Measurements from ENCODE around the gene PACRG.

GRCh38 chr6:163148451-163149278 is 420.9 kb downstream of the PACRG start:
- TF ChIP-seq EZH2 (IDR thresholded peaks at IDR 0.05; ENCODE audit: borderline replicate concordance, low read depth, low read length, severe bottlenecking) (no peak), CTCF (IDR thresholded peaks at IDR 0.05; ENCODE audit: extremely low read depth in 1 of 2, insufficient read depth in 1 of 2, low read depth in 1 of 2, low read length in 2 of 2) (no peak), POLR2A (IDR thresholded peaks at IDR 0.05; ENCODE audit: low read depth, low read length) (no peak), POLR2AphosphoS5 (IDR thresholded peaks at IDR 0.05; ENCODE audit: insufficient read depth, low read depth, low read length) (no peak)
